Pons (tissue), 1 donor: ENCODE results near the gene ERN1.

ENCODE experiments used
- DNase-seq: peaks from one replicate; pipeline ENCODE4 v3.0.0-alpha.2; 2016; ENCODE audit warnings: low spot score

ERN1 gene

GRCh38 chr17:64004218-64004770 is 125.7 kb downstream of the ERN1 start:
- no peak for DNase-seq

GRCh38 chr17:64003526-64004121 is 126.3 kb downstream of the ERN1 start:
- no peak for DNase-seq

- no peak for DNase-seq
Measured at GRCh38 chr17:64002658-64003525, 127.1 kb downstream of the ERN1 start.

GRCh38 chr17:64001763-64002529 is 128.0 kb downstream of the ERN1 start:
- no peak for DNase-seq

GRCh38 chr17:64001091-64001579 is 128.8 kb downstream of the ERN1 start:
- DNase-seq = no peak

- no peak for DNase-seq
Measured at GRCh38 chr17:63999680-64000531, 130.0 kb downstream of the ERN1 start.

- no peak for DNase-seq
Measured at GRCh38 chr17:63998721-63999679, 130.9 kb downstream of the ERN1 start.

- DNase-seq = peak; percentile 29
Measured at GRCh38 chr17:63998050-63998720, 131.8 kb downstream of the ERN1 start, which contains the start of gene PRR29. Gene PRR29 (plus strand): TSS chr17:63998351. CDS start chr17:63998365, 14 bp downstream.

DNA sequence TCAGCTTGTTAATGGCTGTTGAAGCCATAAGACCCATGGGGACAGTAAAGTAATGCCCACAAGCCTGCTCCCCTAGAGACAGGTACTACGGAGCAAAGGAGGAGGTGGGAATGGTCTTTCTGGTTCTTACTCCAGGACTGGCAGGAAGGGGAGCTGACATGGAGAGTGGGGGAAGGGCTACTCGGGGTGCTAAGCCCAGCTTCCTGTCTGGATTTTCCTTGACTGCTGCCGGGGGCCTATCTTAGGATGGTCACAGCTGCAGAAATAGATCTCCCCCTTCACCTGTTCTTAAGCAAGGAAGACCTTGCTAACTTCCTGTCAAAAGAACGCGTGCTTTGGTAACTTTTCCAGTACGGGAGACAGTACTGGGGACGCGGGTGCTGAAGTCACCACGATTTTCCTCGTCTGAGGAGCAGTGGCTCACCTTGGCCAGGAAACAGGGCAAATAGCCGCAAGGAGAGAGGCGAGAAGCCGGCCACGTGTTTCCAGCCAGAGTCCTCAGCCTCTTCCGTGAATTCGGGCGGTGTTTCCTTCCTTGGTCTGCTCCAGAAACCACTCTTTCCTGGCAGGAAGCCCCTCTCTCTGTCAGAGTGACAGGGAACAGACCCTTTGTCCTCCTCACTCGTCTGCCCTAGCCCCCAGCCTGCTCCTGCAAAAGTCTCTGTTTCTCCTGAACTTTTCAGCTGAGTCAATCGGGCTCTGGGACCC is 132.4 kb downstream of the ERN1 start:
- no peak for DNase-seq

- no peak for DNase-seq
Measured at GRCh38 chr17:63996430-63997182, 133.3 kb downstream of the ERN1 start.

- DNase-seq = no peak
Measured at GRCh38 chr17:63995626-63996025, 134.3 kb downstream of the ERN1 start.

GRCh38 chr17:63993368-63993985 is 136.5 kb downstream of the ERN1 start:
- DNase-seq = no peak

DNA sequence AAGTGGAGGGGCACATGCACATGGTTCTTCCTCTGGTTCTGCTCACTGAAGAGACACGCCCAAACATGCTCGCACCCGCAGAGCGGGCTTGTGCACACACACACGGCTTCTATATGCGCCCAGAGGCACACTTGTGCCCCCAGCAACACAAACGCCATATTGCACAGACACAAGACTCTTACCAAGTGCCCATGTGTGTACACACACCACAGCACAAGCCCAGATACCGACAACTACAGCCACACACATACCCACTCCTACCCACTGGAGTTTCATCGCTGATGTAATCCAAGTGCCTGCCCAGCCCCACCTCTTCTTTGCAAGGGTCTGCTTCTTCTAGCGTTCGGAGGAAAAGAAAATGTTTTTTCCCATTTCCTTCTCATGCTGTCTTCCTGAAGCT is 138.3 kb downstream of the ERN1 start:
- DNase-seq = no peak

DNA sequence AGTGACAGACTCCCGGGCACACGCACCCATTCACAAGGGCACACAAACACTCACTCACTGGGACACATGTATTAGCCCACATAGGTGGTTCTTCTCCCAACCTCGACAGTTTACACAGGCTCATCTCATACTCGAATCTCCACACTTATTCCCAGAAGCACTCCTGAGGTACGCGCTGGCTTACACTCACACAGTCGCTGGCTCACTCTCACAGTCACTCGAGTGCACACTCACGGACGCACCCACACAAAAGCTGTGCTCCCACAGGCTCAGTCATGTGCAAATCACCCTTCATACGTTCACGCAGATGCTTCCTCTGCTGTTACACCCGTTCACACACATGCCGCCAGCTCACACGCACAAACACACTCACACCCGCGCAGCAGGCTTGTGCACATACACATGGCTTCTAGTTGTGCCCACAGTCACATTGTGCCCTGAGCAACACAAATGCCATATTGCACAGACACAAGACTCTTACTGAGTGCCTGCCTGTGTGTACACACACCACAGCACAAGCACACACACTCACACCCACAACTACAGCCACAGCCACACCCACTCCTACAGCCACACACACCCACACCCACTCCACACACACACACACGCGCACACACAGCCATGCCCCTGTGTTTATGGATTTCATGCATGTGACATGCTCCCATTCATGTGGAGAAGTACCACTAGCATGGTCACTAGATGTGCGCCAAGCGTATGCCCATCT is 140.2 kb downstream of the ERN1 start:
- no peak for DNase-seq
